GM19372 (cell line): Measurements from ENCODE around the gene HOXD9.

ENCODE experiments used
- ATAC-seq: cut with Tn5 transposase; IDR thresholded peaks from one replicate; pipeline ENCODE4 v1.9.1; 2021; ENCODE audit warnings: mild to moderate bottlenecking, low read depth, moderate library complexity; ENCODE audit not compliant: unreplicated experiment

HOXD9 gene

DNA sequence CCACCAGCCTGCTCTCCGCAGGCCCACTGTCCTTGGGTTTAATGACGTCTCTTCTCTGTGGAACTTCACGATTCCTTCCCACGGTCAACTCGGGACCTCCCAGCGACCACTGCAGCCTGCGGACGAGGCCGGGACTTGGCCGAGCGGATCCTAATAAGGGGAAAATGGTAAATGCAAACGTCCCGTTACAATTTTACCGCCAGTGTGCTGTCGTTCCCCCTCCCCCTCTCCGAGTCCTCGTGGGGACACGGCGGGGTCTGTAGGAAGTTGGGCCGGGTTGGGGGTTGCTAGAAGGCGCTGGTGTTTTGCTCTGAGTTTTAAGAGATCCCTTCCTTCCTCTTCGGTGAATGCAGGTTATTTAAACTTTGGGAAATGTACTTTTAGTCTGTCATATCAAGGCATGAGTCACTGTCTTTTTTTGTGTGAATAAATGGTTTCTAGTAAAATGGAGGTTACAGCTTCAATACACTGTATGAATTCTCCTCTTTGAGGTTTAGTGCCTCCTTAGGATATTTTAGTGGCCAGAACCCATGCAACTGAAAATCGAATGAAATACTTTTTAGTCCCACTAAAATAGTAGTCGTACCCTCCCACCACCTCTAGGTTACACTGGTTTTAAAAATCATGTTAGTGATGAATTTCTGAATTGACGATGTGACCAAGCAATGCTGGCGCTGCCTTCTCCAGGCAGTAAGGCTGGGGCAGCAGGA lies 13.2 kb upstream of the HOXD9 start:
- ATAC-seq, result no peak

DNA sequence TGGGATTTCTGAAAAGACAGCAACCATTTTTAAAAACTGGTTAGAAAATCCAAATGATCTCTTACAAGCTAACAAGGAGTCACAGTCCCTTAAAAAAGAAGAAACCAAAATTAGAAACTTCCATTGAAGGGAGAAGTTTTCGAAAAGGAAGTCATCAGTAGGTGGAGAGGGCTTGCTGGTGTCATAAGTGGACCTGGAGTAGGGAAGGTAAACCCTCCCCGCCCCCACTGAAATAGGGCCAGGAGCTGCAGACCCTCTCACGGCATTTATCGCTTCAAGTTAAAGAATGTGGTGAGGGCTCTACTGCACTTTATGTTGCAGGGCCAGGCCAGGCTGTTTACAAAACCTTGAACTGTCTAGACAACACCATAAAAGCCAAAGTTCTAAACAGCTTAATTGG lies 12.6 kb upstream of the HOXD9 start:
- no peak for ATAC-seq

DNA sequence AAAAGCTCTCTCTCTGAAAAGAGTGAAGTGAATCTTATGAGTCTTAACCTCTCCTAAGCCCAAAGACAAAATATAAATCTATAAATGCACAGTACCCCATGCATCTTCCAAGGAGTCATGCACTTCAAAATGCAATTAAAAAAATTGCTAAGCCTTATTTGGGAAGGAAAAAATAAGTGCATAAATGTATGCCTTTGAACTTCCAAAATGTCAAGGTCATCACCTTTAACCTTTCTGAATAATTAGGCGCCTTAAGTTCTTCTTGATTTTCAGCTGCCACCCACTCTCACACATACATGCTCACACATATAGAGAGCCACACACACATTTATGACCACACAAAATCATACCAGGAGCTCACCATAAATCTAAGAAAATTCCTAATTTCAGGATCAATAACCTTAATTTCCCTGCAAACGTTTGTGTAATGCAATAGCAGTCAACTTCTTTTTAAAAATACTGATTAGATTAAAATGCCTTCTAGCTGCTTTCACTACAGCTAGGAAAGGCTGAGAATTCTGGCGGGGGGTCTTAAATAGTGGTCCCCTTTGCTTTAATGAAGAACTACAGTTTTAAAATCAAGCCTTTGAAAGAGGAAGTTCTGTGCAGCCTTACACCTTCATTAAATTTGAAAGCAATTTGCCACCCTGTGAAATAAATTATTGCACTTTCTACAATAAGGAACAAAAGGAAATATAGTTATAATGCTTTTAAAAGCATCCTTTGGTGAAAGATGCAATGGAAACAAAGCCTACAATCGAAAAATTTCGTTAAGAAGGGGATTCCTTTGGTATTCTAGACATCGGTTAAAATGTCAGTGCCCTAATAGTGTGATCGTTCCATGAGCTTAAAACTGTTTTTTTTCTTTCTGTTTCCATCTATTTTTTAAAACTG lies 11.9 kb upstream of the HOXD9 start:
- no peak for ATAC-seq

DNA sequence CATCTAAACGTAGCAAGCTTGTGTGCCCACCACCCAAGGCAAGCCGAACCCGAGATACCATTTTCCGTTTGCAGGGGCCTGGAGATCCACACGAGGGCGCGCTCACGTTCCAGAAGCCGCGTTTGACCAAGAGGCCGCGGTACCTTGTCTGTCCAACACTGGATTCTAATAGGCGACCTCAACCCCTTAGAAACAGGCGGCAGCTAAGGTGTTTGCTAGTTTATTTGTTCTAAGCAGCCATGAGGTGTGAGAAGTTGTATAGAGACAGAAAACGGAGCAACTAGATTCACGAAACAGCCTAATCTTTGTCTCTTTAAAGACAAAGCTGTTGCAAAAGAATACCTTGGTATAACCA lies 11.2 kb upstream of the HOXD9 start:
- no peak for ATAC-seq

DNA sequence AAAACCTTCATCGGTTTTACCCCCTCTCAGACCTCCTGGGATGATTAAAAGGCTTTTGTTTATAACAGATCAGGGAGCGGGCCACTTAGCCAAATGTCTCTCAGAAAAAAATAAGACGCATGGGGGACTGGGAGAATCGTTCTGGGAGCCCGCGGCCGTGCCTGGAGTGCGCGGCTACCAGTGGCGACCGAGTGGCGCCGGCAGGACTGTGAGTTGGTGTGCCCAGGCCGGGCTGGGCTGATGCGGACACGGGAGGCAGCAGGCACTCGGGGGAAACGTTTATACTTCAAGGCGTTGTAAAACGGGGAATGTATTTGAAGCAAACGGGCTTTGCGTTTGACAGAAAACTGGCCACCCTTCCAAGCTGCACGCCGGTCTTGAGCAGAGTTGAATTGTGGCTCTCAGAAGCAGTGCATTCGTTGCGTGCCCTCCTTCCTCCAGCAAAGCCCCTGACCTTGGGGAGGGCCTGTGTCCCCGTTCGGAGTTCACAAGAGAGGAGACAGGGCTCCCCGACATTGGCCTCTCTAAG lies 10.6 kb upstream of the HOXD9 start:
- ATAC-seq, result no peak

DNA sequence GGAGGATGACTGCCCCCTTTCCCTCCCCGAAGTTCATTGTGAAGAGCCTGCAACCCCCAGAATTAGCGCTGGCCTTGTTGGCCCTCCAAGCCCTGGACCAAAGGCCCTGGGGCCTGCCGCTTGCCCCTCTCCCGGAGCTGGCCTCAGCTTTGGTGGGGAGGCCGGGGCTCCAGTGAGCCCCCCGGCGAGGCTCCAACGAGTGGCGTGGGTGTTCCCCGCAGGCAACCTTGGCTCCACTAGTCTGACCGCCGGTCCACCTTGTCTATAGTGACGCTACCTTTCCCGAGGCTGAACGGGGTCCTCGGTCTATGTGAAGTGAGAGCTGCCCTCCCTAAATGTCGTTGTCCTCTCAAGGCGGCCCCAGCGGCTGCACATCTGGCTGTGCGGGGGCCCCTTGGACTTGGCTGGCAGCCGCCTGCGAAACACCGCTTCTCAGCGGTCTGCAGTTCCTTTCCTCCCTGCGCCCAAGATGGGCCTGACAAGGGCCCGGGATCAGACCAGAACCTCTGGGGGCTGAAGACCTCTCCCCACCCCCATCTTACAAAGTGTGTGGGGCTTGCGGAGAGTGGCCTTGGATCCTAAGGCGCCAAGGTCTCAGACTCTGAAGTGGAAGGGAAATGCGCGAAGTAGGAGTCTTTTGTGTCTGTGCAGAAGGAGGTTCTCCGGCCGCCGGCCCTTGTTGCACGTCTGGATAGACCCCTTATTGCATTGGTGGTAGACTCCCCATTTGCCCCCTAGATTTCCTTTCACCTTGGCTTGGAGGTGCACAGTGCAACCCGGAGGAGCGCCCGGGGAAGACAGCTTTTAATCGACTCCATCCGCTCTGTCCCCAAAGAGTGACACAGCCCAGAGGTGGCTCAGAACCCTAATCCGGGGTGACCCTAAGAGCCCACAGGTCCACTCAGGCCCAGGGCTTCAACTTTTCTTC lies 9.9 kb upstream of the HOXD9 start:
- no peak for ATAC-seq

DNA sequence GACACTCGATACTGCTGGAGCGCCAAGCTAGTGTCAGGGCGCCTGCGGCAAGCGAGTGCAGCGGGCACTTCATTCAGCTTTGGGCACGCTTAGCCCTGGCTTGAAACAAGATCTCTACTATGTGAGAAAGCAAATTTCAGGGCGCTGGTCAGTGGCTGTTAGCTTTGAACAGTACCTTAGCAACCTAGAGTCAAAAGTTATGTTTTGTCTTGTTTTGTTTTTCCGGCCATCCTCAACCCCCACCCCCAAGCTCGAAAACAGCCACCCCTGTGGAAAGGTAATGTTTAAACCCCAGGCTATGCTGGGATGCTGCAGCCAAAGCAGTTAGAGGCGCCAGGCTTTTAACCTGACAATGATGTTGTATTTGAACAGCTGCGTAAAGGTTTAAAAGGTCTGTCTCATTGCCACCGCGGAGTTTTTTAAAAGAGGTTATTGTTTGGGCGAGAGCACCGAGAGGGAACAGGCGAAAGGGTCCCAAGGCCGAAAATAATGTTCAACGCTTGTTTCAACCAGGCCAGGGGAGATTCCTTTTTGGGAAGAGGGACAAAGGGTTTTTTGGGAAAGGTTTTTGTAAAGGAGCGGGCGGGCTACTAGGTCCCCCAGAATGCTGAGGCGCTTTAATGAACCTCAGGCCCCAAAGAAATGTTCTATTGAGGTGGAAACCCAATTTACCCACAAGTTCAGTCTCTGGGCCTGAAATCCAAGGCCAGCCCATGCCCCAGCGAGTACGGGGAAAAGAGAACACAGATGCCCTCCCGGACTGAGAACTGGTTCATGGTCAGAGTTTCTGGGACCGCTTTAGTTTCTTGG lies 8.2 kb upstream of the HOXD9 start:
- no peak for ATAC-seq

DNA sequence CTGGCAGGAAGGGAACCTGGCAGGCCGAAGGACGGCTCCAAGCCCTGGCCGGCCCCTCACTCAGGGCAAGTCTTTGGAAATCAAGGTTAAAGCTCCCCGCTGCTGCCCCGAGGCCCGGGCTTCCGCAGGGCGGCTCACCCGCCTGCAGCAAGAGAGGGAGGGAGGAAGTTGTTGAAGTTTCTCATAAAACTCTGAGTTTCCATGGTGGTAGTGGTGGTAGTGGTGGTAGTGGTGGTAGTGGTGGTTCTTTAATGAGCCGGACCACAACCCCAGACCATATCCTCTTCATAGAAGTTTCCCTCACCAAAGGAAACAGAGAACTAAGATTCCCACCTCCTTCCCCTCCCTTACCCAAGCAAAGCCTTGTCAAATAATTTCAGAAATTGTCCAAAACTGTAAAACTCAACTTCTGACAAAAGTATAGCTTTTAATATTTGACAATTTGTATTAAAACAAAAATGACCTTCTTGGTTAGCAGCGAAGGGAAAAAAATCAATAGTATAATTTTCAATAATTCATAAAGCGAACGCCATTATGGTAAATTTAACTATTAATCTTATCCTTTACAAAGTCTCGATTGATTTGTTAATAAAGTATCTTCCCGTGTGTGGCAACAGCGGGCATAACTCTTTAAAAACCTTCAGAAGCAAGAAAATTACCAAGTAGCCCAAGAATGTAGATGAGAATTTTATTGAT lies 7.4 kb upstream of the HOXD9 start:
- no peak for ATAC-seq

DNA sequence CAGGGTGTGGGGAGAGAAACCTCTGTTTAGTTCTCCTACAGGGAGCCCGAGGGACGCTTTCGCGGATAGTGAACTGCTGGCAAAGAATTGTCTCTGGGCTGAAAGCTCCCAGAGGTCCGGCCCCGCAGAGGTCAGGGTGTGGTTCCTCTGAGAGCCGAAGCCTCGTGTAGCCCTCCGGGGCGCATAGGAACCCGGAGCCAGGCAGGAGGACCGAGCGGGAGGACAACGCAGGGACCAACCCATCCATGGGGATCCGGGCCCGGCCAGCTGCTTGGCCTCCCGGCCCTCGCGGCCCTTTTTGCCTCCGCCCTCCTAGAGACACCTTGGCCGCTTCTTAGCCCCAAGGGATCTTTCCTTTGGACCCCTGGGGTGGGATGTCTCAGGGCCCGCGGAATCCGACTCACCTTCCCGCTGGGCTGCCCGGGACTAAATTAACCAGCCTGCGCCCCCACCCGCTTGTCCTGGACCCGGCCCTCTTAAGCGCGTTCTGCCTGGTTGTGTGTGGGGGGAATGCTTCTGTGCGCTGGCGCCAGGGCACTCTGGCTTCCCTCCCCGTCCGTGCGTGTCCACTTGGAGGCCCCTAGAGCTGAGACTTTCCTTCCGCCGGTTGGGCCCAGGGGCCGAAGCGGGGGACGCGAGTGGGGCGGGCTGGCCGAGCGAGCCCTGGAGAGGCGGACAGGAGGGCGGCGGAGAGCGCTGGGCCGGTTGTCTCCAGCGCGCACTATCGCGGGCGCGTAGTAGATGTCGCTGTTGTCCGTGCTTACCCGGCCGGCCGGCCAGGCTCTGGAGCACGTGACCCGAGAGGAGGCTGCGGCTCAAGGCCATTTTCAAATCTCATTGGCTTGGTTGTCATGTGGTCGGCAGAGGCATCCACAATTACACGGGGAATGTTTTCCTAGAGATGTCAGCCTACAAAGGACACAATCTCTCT lies 6.4 kb upstream of the HOXD9 start, which contains the start of gene HOXD10:
Gene HOXD10, plus strand, starts transcription at position 896 of the 931 bp plus-strand sequence. CDS start 56 bp downstream, outside the sequence.
- ATAC-seq, result no peak

DNA sequence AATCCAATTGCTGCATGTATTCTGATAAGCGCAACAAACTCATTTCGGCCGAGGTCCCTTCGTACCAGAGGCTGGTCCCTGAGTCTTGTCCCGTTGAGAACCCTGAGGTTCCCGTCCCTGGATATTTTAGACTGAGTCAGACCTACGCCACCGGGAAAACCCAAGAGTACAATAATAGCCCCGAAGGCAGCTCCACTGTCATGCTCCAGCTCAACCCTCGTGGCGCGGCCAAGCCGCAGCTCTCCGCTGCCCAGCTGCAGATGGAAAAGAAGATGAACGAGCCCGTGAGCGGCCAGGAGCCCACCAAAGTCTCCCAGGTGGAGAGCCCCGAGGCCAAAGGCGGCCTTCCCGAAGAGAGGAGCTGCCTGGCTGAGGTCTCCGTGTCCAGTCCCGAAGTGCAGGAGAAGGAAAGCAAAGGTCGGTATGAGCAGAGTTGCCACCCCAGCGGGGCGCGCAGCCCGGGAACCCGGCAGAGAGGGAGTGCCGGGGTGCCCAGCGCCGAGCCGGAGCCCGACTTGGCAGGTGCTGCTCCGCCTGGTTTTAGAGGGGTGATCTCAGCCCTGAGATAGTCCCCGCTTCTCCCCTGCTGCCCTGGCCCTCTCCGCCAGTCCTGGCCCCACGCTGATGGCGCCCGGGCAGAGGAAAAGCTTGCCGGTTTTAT lies 5.2 kb upstream of the HOXD9 start:
- no peak for ATAC-seq

DNA sequence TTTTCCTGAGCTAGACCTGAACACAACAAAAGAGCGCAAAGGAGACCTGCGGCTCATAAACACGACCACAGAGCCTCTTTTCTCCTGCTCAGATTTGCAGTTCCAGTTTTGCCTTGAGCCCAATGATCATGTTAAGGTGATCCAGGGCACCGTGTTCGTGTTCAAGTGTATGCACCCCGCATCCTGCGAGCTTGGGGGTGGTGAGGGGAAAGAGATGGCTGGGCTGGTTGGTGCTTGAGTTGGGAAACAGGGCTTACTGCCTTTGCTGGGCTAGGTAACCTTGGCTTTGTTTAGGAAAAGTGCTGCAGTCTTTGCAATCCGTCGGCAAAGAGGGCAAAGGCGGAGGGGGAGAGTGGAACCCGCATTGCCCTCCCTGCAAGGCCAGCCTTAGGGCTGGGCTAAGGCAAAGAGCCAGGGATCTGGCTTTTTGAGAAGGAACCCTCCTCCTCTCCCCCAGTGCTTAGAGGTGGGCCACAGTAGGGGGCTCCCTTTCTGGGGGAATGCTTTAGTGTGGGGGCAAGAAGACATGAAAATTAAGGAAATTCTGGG lies 4.6 kb upstream of the HOXD9 start:
- no peak for ATAC-seq

DNA sequence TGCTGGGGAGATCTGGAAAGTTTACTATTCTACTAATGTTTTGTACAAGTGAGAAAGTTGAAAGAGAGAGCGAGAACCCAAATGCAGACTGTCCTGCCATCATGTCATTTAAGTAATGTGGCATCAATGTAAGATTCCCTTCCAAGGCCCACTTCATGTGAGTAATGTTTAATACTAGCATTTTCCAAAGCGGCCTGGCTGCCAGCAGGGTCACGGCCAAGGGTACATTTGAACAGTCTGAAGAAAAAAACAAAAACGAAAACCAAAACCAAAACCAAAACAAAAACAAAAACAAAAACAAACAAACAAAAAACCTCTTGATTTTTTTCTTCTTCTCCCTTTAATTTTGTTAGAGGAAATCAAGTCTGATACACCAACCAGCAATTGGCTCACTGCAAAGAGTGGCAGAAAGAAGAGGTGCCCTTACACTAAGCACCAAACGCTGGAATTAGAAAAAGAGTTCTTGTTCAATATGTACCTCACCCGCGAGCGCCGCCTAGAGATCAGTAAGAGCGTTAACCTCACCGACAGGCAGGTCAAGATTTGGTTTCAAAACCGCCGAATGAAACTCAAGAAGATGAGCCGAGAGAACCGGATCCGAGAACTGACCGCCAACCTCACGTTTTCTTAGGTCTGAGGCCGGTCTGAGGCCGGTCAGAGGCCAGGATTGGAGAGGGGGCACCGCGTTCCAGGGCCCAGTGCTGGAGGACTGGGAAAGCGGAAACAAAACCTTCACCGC lies 3.7 kb upstream of the HOXD9 start:
- ATAC-seq, result no peak

DNA sequence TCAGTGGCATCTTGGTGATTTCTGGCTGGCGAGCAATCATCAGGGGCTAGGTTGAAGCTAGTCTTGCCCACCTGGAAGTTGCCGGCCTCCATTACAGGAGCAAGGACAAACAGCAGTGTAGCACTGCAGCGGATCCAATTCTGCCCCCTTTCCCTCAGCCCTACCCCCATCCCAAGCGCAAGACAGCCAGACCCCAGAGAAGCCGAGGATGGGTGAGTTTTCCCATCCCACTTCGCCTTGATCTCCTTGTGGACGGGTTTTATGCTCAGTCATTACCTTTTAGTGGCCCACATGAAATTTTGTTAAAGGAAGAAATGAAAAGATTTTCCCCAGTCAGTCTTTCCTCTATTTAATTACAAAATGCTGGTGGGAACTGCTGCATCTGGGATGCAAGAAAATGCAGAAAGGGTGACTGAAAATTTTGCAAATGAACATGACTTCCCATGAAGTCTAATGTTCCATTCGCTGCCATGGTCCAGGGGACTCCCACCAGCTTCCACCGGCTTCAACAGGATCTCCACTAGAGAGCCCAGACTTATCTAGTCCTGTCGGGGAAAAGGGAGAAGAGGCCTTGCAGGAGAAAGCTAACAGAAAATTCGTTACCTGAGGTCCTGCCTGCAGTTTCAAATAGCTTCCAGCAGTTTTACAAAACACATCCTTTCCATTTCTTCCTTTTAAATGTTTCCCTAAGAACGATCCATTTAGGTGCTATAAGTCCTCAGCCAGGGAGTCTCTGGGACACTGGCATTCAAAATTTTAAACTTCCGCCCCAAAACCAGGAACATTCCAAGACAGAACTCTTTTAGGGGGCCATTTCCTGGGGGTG lies 1.9 kb upstream of the HOXD9 start:
- no peak for ATAC-seq

DNA sequence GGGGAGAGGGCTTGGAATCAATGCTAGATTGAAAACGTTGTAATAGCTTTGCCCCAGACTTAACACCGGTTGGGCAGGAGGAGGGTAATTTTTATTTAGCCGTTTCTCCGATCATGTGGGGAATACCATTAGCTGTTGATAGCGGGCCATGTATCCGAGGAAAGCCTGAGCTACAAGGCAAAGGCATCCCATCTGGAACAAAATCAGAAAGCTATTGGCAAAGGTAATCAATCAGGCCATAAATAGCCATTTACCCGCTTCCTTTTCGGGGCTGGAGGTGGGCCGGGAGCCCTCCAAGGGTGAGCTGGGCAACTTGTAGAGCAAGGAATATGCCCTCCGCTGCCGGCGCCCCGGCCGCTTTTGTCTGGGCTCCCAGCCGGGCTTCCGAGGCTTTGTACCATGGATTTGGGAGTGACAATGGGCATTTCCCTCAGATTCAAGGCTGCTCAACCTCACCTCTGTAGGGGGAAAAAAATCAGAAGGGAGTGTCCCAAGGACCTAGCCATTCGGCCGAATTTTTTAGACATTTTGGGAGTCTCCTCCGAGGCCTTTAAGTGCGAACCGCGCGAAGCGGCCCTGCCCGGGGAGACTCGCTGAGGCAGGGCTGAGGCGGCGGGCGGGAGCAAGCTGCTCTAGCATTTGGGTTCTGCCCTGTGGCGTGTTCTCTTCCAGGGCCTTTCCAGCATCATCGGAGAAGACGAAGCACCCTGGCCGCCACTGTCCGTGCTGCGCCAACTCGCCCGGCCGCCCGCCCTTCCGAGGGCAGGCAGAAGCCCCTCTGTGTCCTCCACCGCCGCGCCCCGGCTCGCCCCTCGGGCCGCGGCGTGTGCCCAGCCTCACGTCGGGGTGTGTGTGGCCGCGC lies 1.1 kb upstream of the HOXD9 start:
- ATAC-seq, result no peak
